Activated CD4-positive, alpha-beta memory T cell treated with anti-CD3 and anti-CD28 coated beads for 36 hours (primary cell): Measurements from ENCODE around the gene CHST8. TPM values are rescaled to one million over a fixed set of nuclear protein-coding genes. Genes with fewer than 3 reads are reported as not detected.
"Not testable (repeated sequence)": the region's sequence is repeated elsewhere in the genome, so short reads cannot be mapped to it uniquely, and the experiment has no call there.

Experiments
- CTCF ChIA-PET: fragments of 350-600 bp; sonication (Branson Sonifier 250); formaldehyde crosslinking; loops from one replicate; lab custom pipeline; 2021; ENCODE audit warnings: antibody characterized with exemption, inconsistent platforms; lab: Charles Lee
- POLR2A ChIA-PET: fragments of 350-600 bp; sonication (Branson Sonifier 250); formaldehyde crosslinking; loops from one replicate; lab custom pipeline; 2021; ENCODE audit warnings: antibody characterized with exemption; lab: Charles Lee
- DNase-seq: peaks from one replicate; pipeline ENCODE4 v3.0.0-alpha.2; 2020
- H3K27ac Mint-ChIP-seq: one replicate; pipeline ENCODE4 v1.8.0; 2021; ENCODE audit warnings: mixed read lengths
- H3K27me3 Mint-ChIP-seq: one replicate; pipeline ENCODE4 v1.8.0; 2021; ENCODE audit warnings: mixed read lengths
- H3K36me3 Mint-ChIP-seq: one replicate; pipeline ENCODE4 v1.8.0; 2021; ENCODE audit warnings: mixed read lengths
- H3K4me1 Mint-ChIP-seq: one replicate; pipeline ENCODE4 v1.8.0; 2021; ENCODE audit warnings: low read depth, mixed read lengths
- H3K4me3 Mint-ChIP-seq: one replicate; pipeline ENCODE4 v1.8.0; 2021; ENCODE audit warnings: mild to moderate bottlenecking, mixed read lengths
- H3K9me3 Mint-ChIP-seq: one replicate; pipeline ENCODE4 v1.8.0; 2021; ENCODE audit warnings: mixed read lengths
- intact Hi-C: fragments of 100-400 bp; cut with micrococcal nuclease; formaldehyde crosslinking; loops from one replicate; pipeline ENCODE4 v1.15.1; 2023
- total RNA-seq, 2 experiments: library from RNA; stranded (reverse); gene quantifications; one replicate each; pipeline ENCODE4 v1.2.3, GENCODE V29; 2021

CHST8 gene
- total RNA-seq, 2 experiments from 2014 or later, result not detected

DNA sequence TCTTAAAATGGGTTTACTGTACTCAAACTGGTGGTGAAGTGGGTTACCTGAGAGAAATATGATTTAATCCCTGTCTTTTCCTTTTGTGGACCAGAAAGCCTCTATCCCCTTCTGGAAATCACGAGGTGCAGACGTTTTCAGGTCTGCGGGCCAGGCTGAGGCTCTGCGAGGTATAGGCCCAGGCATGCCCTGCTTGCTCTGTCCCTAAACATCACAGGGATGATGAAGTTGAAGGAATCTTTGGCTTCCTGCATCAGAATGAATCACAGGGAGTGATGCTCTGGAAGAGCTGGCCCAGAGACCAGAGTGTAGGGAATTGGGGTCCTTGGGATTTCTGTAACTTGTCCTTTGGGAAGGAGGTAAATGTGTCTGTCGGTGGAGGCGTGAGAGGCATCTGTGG is 18.4 kb upstream of the CHST8 start:
- Mint-ChIP-seq H3K36me3 (no peaks in the 10 kb centered on the region), H3K4me3 (no peak overlapping the region), H3K4me1 (no peaks in the 10 kb centered on the region), H3K27me3 (peaks cover 22% of the 10 kb centered on the region), H3K27ac (no peak overlapping the region), H3K9me3 (peaks cover 17% of the 10 kb centered on the region)
- ChIA-PET CTCF (no interaction called here), POLR2A (no interaction called here)
- DNase-seq, result no peak
- intact Hi-C loops, result no loop called here

DNA sequence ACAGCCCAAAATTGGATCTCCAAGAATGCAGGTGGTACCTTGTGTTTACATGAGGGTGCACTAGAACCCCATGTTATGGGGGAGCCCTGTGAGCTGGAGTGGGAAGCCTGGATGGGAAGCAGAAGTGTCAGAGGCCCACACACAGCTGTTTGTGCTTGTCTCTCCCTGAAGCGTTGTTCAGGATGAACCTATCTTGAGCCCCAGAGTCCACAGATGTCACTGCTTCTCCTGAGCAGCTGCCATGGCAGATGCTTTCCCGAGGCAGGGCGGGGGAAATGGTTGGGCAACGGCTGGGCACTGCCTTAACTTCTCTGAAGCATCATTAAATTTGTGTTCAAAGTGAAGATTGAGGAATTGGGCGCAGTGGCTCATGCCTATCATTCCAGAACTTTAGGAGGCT is 17.1 kb upstream of the CHST8 start:
- ChIA-PET POLR2A (no interaction called here), CTCF (no interaction called here)
- Mint-ChIP-seq H3K36me3 (no peaks in the 10 kb centered on the region), H3K27ac (no peak overlapping the region), H3K4me3 (no peak overlapping the region), H3K9me3 (peaks cover 23% of the 10 kb centered on the region), H3K4me1 (no peaks in the 10 kb centered on the region), H3K27me3 (peaks cover 17% of the 10 kb centered on the region)
- intact Hi-C loops, result no loop called here
- DNase-seq, result no peak

DNA sequence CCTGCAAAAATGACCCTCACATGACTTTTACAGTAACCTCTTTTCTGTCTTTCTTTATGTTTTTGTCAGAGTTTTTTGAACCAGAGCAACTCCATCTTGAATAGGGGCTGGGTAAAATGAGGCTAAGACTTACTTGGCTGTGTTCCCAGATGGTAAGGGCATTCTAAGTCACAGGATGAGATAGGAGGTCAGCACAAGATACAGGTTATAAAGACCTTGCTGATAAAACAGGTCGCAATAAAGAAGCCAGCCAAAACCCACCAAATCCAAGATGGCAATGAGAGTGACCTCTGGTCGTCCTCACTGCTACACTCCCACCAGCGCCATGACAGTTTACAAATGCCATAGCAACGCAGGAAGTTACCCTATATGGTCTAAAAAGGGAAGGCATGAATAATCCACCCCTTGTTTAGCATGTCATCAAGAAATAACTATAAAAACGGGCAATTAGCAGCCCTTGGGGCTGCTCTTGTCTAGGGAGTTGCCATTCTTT is 15.9 kb upstream of the CHST8 start:
- POLR2A ChIA-PET, CTCF ChIA-PET: not testable (repeated sequence)
- H3K9me3 Mint-ChIP-seq, result peaks cover 26% of the 10 kb centered on the region

DNA sequence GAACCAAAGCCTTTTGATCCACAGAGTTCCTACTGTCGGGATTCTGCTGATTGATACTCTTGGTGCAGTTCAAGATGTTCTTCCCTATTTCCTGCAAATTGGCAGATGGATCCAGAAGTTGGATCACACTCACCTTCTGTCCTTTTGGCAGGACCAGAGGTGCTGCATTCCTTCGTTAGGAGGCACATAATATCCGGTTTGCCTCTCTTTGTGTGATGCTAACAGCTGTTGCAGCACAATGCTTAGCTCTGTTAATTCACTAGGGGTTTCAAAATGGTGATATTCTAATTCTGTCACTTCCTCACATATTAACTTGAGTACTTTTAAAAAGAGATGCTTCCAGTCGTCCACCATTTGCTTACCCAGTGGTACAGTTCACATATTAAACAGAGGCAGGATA is 15.2 kb upstream of the CHST8 start:
- no peak for DNase-seq
- Mint-ChIP-seq H3K27ac (no peak overlapping the region), H3K4me3 (no peak overlapping the region), H3K36me3 (no peaks in the 10 kb centered on the region), H3K9me3 (peaks cover 21% of the 10 kb centered on the region), H3K27me3 (peaks cover 17% of the 10 kb centered on the region), H3K4me1 (no peaks in the 10 kb centered on the region)
- ChIA-PET POLR2A (no interaction called here), CTCF (no interaction called here)
- intact Hi-C loops, result no loop called here

More for the DNA sequence above, 15.9 kb upstream of the CHST8 start:
- H3K36me3 Mint-ChIP-seq, H3K4me1 Mint-ChIP-seq, intact Hi-C loops, DNase-seq, H3K27ac Mint-ChIP-seq, H3K4me3 Mint-ChIP-seq: not testable (repeated sequence)
- H3K27me3 Mint-ChIP-seq, result peaks cover 17% of the 10 kb centered on the region

DNA sequence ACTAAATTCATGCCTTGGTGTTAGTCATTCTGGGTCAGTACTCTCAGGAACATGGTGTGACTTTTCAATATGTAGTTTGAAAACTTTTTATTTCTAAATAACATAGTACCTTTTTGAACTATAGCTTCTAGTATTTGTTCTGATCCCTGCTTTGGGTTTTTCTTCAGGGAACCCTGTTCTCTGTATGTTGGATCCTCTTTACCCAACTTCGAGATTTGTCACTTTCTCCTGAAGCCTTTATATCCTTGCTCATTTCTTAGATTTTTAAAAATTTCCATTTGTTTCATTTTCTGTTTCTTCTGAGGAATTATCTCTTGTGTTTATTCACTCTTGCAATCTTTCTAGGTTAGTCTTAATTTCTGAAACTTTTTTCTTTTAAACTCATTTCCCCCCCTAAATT is 12.4 kb upstream of the CHST8 start:
- DNase-seq, result no peak
- CTCF ChIA-PET, result interaction anchor here (1.5 kb wide), 1 partner anchor 179 kb away, joined by 3 read pairs; no protein-coding TSS in a partner anchor
- POLR2A ChIA-PET, result no interaction called here
- peaks cover 11% of the 10 kb centered on the region for H3K9me3 Mint-ChIP-seq
- no peaks in the 10 kb centered on the region for H3K4me1 Mint-ChIP-seq
- intact Hi-C loops, result no loop called here
- H3K36me3 Mint-ChIP-seq, result no peaks in the 10 kb centered on the region
- peaks cover 15% of the 10 kb centered on the region for H3K27me3 Mint-ChIP-seq
- no peak overlapping the region for H3K4me3 Mint-ChIP-seq
- H3K27ac Mint-ChIP-seq, result no peak overlapping the region

DNA sequence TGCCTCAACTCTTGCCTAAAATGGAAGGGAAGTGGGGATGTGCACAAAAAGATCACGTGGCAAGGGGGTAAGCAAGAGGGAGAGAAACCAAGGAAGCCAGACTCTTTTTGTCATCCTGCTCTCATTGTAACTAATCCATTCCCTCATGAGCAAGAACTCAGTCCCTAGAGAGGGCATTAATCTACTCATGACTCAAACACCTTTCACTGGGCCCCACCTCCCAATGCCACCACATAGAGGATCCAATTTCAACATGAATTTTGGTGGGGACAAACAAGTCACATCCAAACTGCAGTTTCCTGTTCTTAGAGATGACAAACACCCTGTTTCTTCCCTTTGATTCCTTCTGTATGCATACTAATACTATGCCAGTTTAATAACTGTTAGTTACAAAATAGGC is 11.2 kb upstream of the CHST8 start:
- peaks cover 16% of the 10 kb centered on the region for H3K27me3 Mint-ChIP-seq
- no peaks in the 10 kb centered on the region for H3K4me1 Mint-ChIP-seq
- intact Hi-C loops, result no loop called here
- peaks cover 11% of the 10 kb centered on the region for H3K9me3 Mint-ChIP-seq
- no peak for DNase-seq
- no peak overlapping the region for H3K4me3 Mint-ChIP-seq
- ChIA-PET CTCF (interaction anchor here (1.5 kb wide), 1 partner anchor 180 kb away, joined by 3 read pairs; no protein-coding TSS in a partner anchor), POLR2A (no interaction called here)
- H3K27ac Mint-ChIP-seq, result no peak overlapping the region
- H3K36me3 Mint-ChIP-seq, result no peaks in the 10 kb centered on the region

DNA sequence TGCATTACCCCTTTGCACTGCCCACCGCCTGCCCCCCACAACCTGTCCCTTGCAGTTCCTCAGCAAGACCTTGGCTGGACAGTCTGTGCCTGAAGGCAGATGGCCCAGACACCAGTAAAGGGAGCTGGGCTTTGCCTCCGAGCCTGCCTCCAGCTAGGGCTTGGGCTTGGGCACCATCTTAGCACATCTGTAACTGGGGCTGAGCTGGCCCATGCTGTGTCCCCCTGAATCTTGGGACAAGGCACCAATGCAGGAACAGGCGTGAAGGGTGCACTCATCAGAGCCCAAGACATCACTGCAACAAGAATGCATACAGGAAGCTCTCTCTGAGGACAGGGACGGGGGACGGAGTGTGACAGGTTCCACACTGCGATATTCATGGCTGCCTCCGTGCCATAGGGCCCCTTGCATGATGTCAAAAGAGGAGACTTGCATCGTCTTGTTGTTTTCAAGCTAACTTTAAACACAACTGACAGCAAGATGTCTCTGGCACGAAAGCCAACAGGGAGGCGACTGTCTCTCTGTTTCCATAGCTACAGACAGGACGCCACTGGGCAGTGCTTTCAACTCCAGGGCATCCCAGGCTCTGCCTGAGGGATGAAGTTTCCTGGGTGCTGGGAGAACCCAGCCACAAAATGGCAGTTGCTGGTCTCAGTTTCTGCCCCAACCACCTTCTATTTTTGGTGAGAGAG is 8.7 kb upstream of the CHST8 start:
- Mint-ChIP-seq H3K9me3 (peaks cover 11% of the 10 kb centered on the region), H3K27me3 (peaks cover 8% of the 10 kb centered on the region), H3K36me3 (no peaks in the 10 kb centered on the region), H3K27ac (no peak overlapping the region), H3K4me3 (no peak overlapping the region), H3K4me1 (no peaks in the 10 kb centered on the region)
- intact Hi-C loops, result no loop called here
- ChIA-PET POLR2A (no interaction called here), CTCF (no interaction called here)
- DNase-seq, result no peak

DNA sequence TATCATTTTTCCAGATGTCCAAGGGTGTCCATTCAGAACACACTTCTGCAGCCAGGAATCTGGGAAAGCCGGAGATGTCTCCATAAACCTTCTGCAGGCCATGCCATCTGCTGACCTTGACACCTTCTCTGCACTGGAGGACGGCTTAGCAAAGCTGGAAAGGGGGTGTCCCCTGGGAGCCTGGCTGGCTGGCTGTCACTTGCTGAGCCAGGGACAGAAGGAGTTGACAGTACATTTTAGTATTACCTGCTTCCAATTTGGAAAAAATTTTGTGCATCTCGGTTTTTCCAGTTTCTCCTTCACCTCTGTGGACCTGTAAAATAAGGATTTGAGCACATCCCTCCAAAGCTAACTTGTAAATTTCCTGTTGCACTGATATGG is 8.1 kb upstream of the CHST8 start:
- Mint-ChIP-seq H3K4me1 (no peaks in the 10 kb centered on the region), H3K4me3 (no peak overlapping the region), H3K27me3 (peaks cover 8% of the 10 kb centered on the region), H3K36me3 (no peaks in the 10 kb centered on the region), H3K27ac (no peak overlapping the region), H3K9me3 (peaks cover 11% of the 10 kb centered on the region)
- intact Hi-C loops, result no loop called here
- ChIA-PET CTCF (no interaction called here), POLR2A (no interaction called here)
- no peak for DNase-seq

DNA sequence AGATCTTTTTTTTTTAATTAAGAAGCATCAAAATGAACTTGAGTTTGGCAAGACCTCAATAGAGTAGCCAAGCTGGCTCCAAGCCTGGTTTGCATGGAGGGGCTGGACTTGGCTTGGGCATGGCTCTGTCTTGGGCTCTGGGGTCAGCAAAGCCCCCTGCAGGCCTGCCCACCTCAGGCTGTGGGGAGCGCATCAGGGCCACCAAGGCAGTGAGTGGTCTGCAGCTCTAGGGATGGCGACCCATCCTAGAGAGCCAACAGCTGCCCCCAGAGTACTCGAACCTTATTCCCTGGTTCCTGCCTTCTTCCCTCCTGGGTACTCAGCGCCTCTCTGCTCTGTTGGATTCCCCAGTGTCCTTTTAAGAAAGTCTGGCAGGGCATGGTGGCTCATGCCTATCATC is 5.4 kb upstream of the CHST8 start:
- no peak for DNase-seq
- H3K27me3 Mint-ChIP-seq, result peaks cover 28% of the 10 kb centered on the region
- H3K27ac Mint-ChIP-seq, result no peak overlapping the region
- no peak overlapping the region for H3K4me3 Mint-ChIP-seq
- H3K9me3 Mint-ChIP-seq, result no peaks in the 10 kb centered on the region
- no peaks in the 10 kb centered on the region for H3K36me3 Mint-ChIP-seq
- POLR2A ChIA-PET, result no interaction called here
- H3K4me1 Mint-ChIP-seq, result no peaks in the 10 kb centered on the region
- intact Hi-C loops, result no loop called here
- CTCF ChIA-PET, result no interaction called here

DNA sequence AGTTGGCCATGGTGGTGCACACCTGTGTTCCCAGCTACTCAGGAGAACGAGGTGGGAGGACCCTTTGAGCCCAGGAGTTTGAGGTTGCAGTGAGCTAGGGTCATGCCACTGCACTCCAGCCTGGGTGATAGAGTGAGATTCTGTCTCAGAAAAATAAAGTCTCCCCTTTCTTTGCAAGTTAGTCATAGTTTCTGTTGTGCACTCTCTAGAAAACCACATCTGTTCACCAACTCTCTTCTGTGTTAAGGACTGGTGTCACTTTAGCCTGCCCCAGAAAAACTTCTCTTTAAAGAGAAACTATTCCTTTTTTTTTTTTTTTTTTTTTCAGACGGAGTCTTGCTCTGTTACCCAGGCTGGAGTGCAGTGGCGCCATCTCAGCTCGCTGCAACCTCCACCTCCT is 4.9 kb upstream of the CHST8 start:
- intact Hi-C loops, result no loop called here
- Mint-ChIP-seq H3K27ac (no peak overlapping the region), H3K4me3 (no peak overlapping the region), H3K27me3 (peaks cover 28% of the 10 kb centered on the region), H3K9me3 (no peaks in the 10 kb centered on the region), H3K4me1 (no peaks in the 10 kb centered on the region), H3K36me3 (no peaks in the 10 kb centered on the region)
- CTCF ChIA-PET, result no interaction called here
- POLR2A ChIA-PET, result no interaction called here
- DNase-seq, result no peak

DNA sequence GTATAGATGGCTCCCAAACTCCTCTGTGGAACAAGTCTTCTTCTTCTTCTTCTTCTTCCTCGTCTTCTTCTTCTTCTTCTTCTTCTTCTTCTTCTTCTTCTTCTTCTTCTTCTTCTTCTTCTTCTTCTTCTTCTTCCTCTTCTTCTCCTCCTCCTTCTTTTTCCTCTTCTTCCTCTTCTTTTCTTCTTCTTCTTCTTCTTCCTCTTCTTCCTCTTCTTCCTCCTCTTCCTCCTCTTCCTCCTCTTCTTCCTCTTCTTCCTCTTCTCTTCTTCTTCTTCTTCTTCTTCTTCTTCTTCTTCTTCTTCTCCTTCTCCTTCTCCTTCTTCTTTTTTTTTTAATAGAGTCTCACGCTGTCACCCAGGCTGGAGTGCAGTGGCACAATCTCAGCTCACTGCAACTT is 3.4 kb upstream of the CHST8 start:
- intact Hi-C loops, POLR2A ChIA-PET, H3K36me3 Mint-ChIP-seq: not testable (repeated sequence)

DNA sequence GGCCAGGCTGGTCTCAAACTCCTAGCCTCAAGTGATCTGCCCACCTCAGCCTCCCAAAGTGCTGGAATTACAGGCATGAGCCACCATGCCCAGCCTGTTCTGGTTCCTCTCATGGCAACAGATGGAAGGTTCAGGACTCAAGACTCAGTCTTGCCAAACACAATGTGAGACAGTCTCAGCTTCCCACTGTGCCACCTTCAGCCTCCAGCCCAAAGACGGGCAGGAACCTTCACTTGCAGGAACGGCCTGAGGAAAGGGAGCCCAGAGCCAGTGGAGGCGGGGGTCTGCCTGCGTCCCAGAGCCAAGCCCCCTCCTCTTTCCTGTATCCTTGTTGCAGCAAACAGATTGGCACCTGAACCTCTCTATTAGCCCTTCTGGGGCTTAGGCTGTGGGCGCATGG is 2.9 kb upstream of the CHST8 start:
- Mint-ChIP-seq H3K36me3 (no peaks in the 10 kb centered on the region), H3K9me3 (no peaks in the 10 kb centered on the region), H3K4me1 (no peaks in the 10 kb centered on the region), H3K4me3 (no peak overlapping the region), H3K27ac (no peak overlapping the region), H3K27me3 (peaks cover 37% of the 10 kb centered on the region)
- no peak for DNase-seq
- intact Hi-C loops, result no loop called here
- ChIA-PET POLR2A (no interaction called here), CTCF (no interaction called here)

More for the DNA sequence above, 3.4 kb upstream of the CHST8 start:
- DNase-seq, H3K4me3 Mint-ChIP-seq, H3K4me1 Mint-ChIP-seq, CTCF ChIA-PET, H3K27ac Mint-ChIP-seq, H3K9me3 Mint-ChIP-seq: not testable (repeated sequence)
- H3K27me3 Mint-ChIP-seq, result peaks cover 33% of the 10 kb centered on the region

DNA sequence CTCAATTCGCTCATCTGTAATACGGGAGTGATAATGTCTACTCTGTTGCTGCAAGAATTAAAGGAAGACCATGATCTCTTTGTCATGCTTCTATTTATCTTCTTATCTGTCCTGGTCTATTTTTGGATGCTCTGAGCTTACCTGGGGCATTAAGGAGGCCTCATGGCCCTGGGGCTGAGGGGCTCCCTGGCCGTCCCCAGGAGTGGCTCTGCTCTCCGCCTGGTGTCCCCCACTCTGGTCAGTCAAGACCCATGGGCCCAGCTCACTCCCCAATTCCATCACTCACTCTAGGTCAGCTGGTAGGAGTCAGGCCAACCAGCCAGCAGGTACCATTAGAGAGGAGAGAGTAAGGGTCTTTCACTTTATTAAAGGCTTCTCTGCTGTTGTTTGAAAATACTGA is 1.1 kb upstream of the CHST8 start:
- Mint-ChIP-seq H3K36me3 (no peaks in the 10 kb centered on the region), H3K9me3 (no peaks in the 10 kb centered on the region), H3K4me1 (no peaks in the 10 kb centered on the region), H3K27ac (no peak overlapping the region), H3K27me3 (peaks cover 42% of the 10 kb centered on the region), H3K4me3 (no peak overlapping the region)
- no peak for DNase-seq
- POLR2A ChIA-PET, result no interaction called here
- CTCF ChIA-PET, result no interaction called here
- intact Hi-C loops, result no loop called here
